ENCODE data around the gene PRDM13. TPM values are rescaled to one million over a fixed set of nuclear protein-coding genes. Genes with fewer than 3 reads are reported as not detected.

PRDM13 gene
- total RNA-seq, 4 donors from 2014 or later: not detected

- no peak for TF ChIP-seq CTCF (IDR thresholded peaks at IDR 0.05; ENCODE audit: low read depth)
Observed at GRCh38 chr6:99611148-99611547, 4.5 kb downstream of the PRDM13 start.

- no peak for TF ChIP-seq CTCF (IDR thresholded peaks at IDR 0.05; ENCODE audit: low read depth)
Observed at GRCh38 chr6:99612551-99613408, 6.1 kb downstream of the PRDM13 start.

- TF ChIP-seq CTCF (IDR thresholded peaks at IDR 0.05; ENCODE audit: low read depth): no peak
Observed at GRCh38 chr6:99613409-99613704, 6.7 kb downstream of the PRDM13 start.

- no peak for TF ChIP-seq CTCF (IDR thresholded peaks at IDR 0.05; ENCODE audit: low read depth)
Observed at GRCh38 chr6:99613705-99614429, 7.2 kb downstream of the PRDM13 start.

GRCh38 chr6:99614430-99615186 is 8.0 kb downstream of the PRDM13 start:
- no peak for TF ChIP-seq CTCF (IDR thresholded peaks at IDR 0.05; ENCODE audit: low read depth)

GRCh38 chr6:99617131-99617530 is 10.5 kb downstream of the PRDM13 start:
- no peak for TF ChIP-seq CTCF (IDR thresholded peaks at IDR 0.05; ENCODE audit: low read depth)
